H1 (cell line): ENCODE results near the gene ZNF786.

Source experiments
- ATF3 ChIP-seq: IDR thresholded peaks from 2 replicates; pipeline ENCODE4 v1.6.1; 2011; ENCODE audit warnings: low read depth, mild to moderate bottlenecking, low read length; ENCODE audit not compliant: insufficient read depth
- CEBPB ChIP-seq: IDR thresholded peaks from 2 replicates; pipeline ENCODE4 v1.6.1; 2012; ENCODE audit warnings: low read depth, low read length
- CTCF ChIP-seq, 3 experiments: IDR thresholded peaks; 1 replicate in 2 of 3; 2 replicates in 1 of 3; pipeline versions ENCODE4 v1.5.1 to v1.6.1; 2011; ENCODE audit warnings: low read length in 3 of 3, mild to moderate bottlenecking in 3 of 3, inconsistent platforms in 2 of 3, low read depth in 1 of 3, moderate library complexity in 1 of 3; ENCODE audit not compliant: insufficient read depth in 1 of 3; ENCODE audit errors: control extremely low read depth in 1 of 3
- EZH2 ChIP-seq: fragments of 200-600 bp; sonication (generic); IDR thresholded peaks from 2 replicates; pipeline ENCODE4 v1.7.1; 2012; ENCODE audit warnings: low read depth, mild to moderate bottlenecking, moderate library complexity, low read length, inconsistent platforms; ENCODE audit not compliant: severe bottlenecking
- FOSL1 ChIP-seq: IDR thresholded peaks from 2 replicates; pipeline ENCODE4 v1.6.1; 2011; ENCODE audit warnings: mild to moderate bottlenecking, low read depth, low read length, moderate library complexity; ENCODE audit not compliant: insufficient read depth
- JUN ChIP-seq: IDR thresholded peaks from 2 replicates; pipeline ENCODE4 v1.6.1; 2011; ENCODE audit warnings: low read depth, mild to moderate bottlenecking, improper control_type of control experiment, low read length
- JUND ChIP-seq: IDR thresholded peaks from 2 replicates; pipeline ENCODE4 v1.6.1; 2011; ENCODE audit warnings: mild to moderate bottlenecking, improper control_type of control experiment, low read length
- KDM1A ChIP-seq: fragments of 200-600, 300-600 bp; sonication (generic); IDR thresholded peaks from 2 replicates; pipeline ENCODE4 v1.7.1; 2016; ENCODE audit warnings: mild to moderate bottlenecking, low read length, borderline replicate concordance
- PHF8 ChIP-seq: fragments of 200-600 bp; sonication (generic); conservative IDR thresholded peaks from 2 replicates; pipeline ENCODE4 v1.7.1; 2012; ENCODE audit warnings: low read depth, mild to moderate bottlenecking, inconsistent platforms, low read length, moderate library complexity
- POLR2A ChIP-seq, 2 experiments: IDR thresholded peaks; 1 replicate in 1 of 2; 2 replicates in 1 of 2; pipeline ENCODE4 v1.6.1; 2011; ENCODE audit warnings: low read depth in 2 of 2, low read length in 2 of 2, mild to moderate bottlenecking in 2 of 2; ENCODE audit errors: control extremely low read depth in 1 of 2
- RAD21 ChIP-seq, 2 experiments: IDR thresholded peaks in 1 of 2; conservative IDR thresholded peaks in 1 of 2; 2 replicates each; pipeline ENCODE4 v1.6.1; 2011; ENCODE audit warnings: low read depth in 2 of 2, low read length in 2 of 2, improper control_type of control experiment in 1 of 2, inconsistent platforms in 1 of 2, mild to moderate bottlenecking in 1 of 2, moderate library complexity in 1 of 2
- SIN3A ChIP-seq, 2 experiments: IDR thresholded peaks in 1 of 2; conservative IDR thresholded peaks in 1 of 2; 2 replicates each; pipeline ENCODE4 v1.6.1; 2011 to 2012; ENCODE audit warnings: low read length in 2 of 2, improper control_type of control experiment in 1 of 2, low read depth in 1 of 2, mild to moderate bottlenecking in 1 of 2

- TF ChIP-seq CTCF (IDR thresholded peaks at IDR 0.05; ENCODE audit: control extremely low read depth in 1 of 3, insufficient read depth in 1 of 3, low read depth in 1 of 3, low read length in 3 of 3) (no peak), POLR2A (IDR thresholded peaks at IDR 0.05; ENCODE audit: control extremely low read depth in 1 of 2, low read depth in 2 of 2, low read length in 2 of 2) (no peak), CEBPB (no peak), EZH2 (no peak), RAD21 (IDR thresholded peaks at IDR 0.05 in 1 of 2, conservative IDR thresholded peaks at IDR 0.05 in 1 of 2; ENCODE audit: low read depth in 2 of 2, low read length in 2 of 2) (no peak), JUND (no peak), FOSL1 (no peak), ATF3 (no peak), JUN (no peak), SIN3A (conservative IDR thresholded peaks at IDR 0.05 in 1 of 2, IDR thresholded peaks at IDR 0.05 in 1 of 2; ENCODE audit: low read depth in 1 of 2, low read length in 2 of 2) (no peak), KDM1A (no peak), PHF8 (no peak)
Observed at GRCh38 chr7:149053885-149054284, 36.6 kb downstream of the ZNF786 start.
